ENCODE results near the gene SYT9. TPM values are rescaled to one million over a fixed set of nuclear protein-coding genes. Genes with fewer than 3 reads are reported as not detected.

Gene SYT9, protein sequence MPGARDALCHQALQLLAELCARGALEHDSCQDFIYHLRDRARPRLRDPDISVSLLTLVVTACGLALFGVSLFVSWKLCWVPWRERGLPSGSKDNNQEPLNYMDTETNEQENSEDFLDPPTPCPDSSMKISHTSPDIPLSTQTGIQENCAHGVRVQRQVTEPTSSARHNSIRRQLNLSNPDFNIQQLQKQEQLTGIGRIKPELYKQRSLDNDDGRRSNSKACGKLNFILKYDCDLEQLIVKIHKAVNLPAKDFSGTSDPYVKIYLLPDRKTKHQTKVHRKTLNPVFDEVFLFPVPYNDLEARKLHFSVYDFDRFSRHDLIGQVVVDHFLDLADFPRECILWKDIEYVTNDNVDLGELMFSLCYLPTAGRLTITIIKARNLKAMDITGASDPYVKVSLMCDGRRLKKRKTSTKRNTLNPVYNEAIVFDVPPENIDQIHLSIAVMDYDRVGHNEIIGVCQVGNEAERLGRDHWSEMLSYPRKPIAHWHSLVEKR
- 1 to 10 TPM in 1 of 4 donors, under 1 TPM in 3; 0.24 to 2.1 (median 0.52) TPM for total RNA-seq

DNA sequence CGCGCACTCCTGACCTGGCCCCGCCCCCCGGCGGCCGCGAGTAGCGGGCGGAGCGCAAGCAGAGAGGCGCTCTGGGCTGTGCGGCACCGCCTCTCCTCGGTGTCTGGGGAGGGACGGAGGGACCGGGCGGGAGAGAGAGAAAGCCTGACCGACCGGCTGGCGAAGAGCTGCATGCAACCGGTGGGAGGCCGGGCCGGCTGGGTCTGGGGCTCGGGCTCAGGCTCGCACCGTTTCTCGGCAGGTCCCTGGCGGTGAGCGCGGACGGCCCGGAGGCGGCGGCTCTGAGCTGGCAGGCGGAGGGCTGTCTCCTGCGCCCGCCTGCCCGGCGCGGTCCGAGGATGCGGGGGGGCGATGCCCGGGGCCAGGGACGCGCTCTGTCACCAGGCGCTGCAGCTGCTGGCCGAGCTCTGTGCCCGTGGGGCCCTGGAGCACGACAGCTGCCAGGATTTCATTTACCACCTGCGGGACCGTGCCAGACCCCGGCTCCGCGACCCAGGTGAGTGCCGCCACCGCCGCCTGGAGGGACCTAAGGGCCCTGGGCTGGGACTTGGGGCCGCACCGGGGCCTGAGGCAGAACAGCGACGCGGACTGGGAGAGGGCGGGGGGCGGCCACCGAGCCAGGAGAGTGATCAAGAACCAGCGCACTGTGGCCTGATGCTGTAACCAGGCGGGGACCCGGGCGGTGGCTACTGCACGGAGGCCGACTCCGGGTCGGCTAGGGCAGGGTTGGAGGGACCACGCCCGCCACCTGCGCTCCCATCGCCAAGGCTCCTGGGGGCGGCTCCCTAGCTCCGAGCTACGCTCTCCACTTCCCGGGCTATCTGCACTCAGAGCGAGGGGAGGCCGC lies at the start of gene SYT9:
SYT9 (plus strand) TSS at position 69 of the 847 bp plus-strand sequence; CDS start at position 352, 283 bp downstream.
- Histone ChIP-seq H3K4me1 (peaks cover 18% of the 10 kb centered on the region), H3K27ac (no peak within 1 kb of the TSS), H3K27me3 (peaks cover 30% of the 10 kb centered on the region), H3K36me3 (no peaks in the 10 kb centered on the region), H3K9me3 (no peaks in the 10 kb centered on the region), H3K4me3 (peak within 1 kb of the TSS; percentile 64)
- peak; percentile 61 to 80 for DNase-seq (ENCODE audit: low spot score in 2 of 2)
- TF ChIP-seq POLR2A (IDR thresholded peaks at IDR 0.05): no peak
- TF ChIP-seq EP300 (IDR thresholded peaks at IDR 0.05): no peak
- TF ChIP-seq, protein P1, sequence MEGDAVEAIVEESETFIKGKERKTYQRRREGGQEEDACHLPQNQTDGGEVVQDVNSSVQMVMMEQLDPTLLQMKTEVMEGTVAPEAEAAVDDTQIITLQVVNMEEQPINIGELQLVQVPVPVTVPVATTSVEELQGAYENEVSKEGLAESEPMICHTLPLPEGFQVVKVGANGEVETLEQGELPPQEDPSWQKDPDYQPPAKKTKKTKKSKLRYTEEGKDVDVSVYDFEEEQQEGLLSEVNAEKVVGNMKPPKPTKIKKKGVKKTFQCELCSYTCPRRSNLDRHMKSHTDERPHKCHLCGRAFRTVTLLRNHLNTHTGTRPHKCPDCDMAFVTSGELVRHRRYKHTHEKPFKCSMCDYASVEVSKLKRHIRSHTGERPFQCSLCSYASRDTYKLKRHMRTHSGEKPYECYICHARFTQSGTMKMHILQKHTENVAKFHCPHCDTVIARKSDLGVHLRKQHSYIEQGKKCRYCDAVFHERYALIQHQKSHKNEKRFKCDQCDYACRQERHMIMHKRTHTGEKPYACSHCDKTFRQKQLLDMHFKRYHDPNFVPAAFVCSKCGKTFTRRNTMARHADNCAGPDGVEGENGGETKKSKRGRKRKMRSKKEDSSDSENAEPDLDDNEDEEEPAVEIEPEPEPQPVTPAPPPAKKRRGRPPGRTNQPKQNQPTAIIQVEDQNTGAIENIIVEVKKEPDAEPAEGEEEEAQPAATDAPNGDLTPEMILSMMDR (IDR thresholded peaks at IDR 0.05): no peak
- no peak for TF ChIP-seq POLR2AphosphoS5 (IDR thresholded peaks at IDR 0.05)
- 0% methylated on average over 8 of the region's 84 CpGs for WGBS

DNA sequence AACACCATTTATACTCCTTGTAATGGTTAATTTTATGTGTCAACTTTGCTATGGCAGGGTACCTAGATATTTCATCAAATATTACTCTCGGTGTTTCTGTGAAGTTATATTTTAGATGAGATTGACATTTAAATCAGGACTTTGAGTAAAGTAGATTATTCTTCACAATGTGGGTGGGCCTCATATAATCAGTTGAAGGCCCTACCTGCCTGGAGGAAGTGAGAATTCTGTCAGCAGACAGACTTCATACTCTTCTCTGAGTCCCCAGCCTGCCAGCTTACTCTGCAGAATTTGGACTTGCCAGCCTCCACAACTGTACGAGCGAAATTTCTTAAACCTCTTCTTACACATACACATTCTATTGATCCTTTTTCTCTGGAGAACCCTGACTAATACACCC lies 49.3 kb upstream of the SYT9 start:
- no peak for DNase-seq (ENCODE audit: low spot score in 2 of 2)
- TF ChIP-seq POLR2AphosphoS5 (IDR thresholded peaks at IDR 0.05) (no peak), EP300 (IDR thresholded peaks at IDR 0.05) (no peak), POLR2A (IDR thresholded peaks at IDR 0.05) (no peak)
- TF ChIP-seq, protein P1 (IDR thresholded peaks at IDR 0.05): no peak
- no peaks in the 10 kb centered on the region for H3K9me3 ChIP-seq
- no peak overlapping the region for H3K4me3 ChIP-seq
- H3K27me3 ChIP-seq: peaks cover 2% of the 10 kb centered on the region
- H3K27ac ChIP-seq: no peak overlapping the region
- H3K4me1 ChIP-seq: no peaks in the 10 kb centered on the region
- 98% methylated on average over 3 of the region's 3 CpGs for WGBS
- H3K36me3 ChIP-seq: no peaks in the 10 kb centered on the region

DNA sequence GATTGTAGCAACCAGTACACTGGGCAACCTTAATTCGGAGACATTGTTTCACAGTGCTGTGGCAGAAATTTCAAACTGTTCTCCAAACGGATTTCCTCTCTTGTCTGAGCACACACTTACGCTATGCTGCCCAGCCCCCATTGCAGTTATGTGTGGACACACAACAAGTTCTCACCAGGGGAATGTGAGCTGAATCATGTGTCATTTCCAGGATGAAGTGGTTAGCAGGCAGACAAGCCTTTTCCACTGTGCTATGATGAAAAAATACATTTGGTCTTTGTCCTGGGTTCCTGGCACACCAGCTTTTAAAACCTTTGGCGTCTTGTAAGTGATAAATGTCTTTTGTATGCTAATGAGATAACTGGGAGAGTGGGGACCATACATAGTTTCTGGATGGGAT lies 46.9 kb upstream of the SYT9 start:
- Histone ChIP-seq H3K36me3 (no peaks in the 10 kb centered on the region), H3K27me3 (peaks cover 2% of the 10 kb centered on the region), H3K4me3 (no peak overlapping the region), H3K4me1 (no peaks in the 10 kb centered on the region), H3K9me3 (no peaks in the 10 kb centered on the region), H3K27ac (no peak overlapping the region)
- WGBS: 35% methylated on average over 4 of the region's 4 CpGs
- DNase-seq (ENCODE audit: low spot score in 2 of 2): no peak
- TF ChIP-seq EP300 (IDR thresholded peaks at IDR 0.05) (no peak), POLR2A (IDR thresholded peaks at IDR 0.05) (no peak), POLR2AphosphoS5 (IDR thresholded peaks at IDR 0.05) (no peak)
- TF ChIP-seq, protein P1 (IDR thresholded peaks at IDR 0.05): no peak

DNA sequence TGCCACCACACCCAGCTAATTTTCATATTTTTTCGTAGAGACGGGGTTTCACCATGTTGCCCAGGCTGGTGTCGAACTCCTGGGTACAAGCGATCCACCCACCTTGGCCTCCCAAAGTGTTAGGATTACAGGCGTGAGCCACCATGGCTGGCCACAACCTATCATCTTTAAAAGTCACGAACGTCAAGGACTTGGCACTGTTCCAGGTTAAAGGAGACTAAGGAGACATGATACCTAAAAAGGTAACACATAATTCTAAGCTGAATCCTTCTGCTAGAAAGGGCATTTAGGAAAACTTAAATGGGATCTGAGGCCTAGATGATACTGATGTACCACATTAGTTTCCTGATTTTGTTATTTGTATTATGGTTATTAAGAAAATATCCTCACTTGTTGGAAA lies 43.3 kb upstream of the SYT9 start:
- H3K27me3 ChIP-seq: peaks cover 2% of the 10 kb centered on the region
- no peak for DNase-seq (ENCODE audit: low spot score in 2 of 2)
- no peaks in the 10 kb centered on the region for H3K9me3 ChIP-seq
- no peaks in the 10 kb centered on the region for H3K36me3 ChIP-seq
- TF ChIP-seq POLR2A (IDR thresholded peaks at IDR 0.05) (no peak), POLR2AphosphoS5 (IDR thresholded peaks at IDR 0.05) (no peak), EP300 (IDR thresholded peaks at IDR 0.05) (no peak)
- TF ChIP-seq, protein P1 (IDR thresholded peaks at IDR 0.05): no peak
- no peaks in the 10 kb centered on the region for H3K4me1 ChIP-seq
- WGBS: 84% methylated on average over 7 of the region's 7 CpGs
- H3K27ac ChIP-seq: no peak overlapping the region
- H3K4me3 ChIP-seq: no peak overlapping the region

DNA sequence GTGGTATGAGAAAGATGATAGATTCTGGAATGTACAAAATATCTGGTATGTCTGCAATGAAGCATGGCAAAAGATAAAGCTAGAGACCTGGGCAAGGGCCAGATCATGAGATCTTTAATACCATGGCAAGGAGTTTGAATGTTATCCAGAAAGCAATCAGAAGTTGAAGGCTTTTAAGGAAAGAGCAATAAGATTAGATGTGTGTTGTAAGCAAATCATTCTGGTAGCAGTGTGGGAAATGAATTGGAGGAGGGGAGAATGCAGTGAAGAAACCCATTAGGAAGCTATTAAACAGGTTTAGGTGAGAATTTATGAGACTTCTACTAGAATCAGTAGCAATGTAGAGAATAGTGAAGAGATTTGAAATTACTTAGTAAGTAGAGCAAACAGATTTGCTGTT lies 32.2 kb upstream of the SYT9 start:
- Histone ChIP-seq H3K4me1 (no peaks in the 10 kb centered on the region), H3K27me3 (peaks cover 13% of the 10 kb centered on the region), H3K4me3 (no peak overlapping the region), H3K36me3 (no peaks in the 10 kb centered on the region), H3K27ac (no peak overlapping the region), H3K9me3 (no peaks in the 10 kb centered on the region)
- TF ChIP-seq POLR2A (IDR thresholded peaks at IDR 0.05) (no peak), EP300 (IDR thresholded peaks at IDR 0.05) (no peak)
- TF ChIP-seq, protein P1 (IDR thresholded peaks at IDR 0.05): no peak
- DNase-seq (ENCODE audit: low spot score in 2 of 2): no peak

Measured in suprapubic skin (tissue), 4 donors.